Effector memory CD4-positive, alpha-beta T cell (primary cell): Measurements from ENCODE around the gene GBX2.
A peak's percentile ranks its signal among the peaks of the same experiment; 100 is the strongest.

Experiments used
- DNase-seq, 3 donors: peaks; one replicate each; pipeline ENCODE4 v3.0.0-alpha.2; 2020
- H3K27ac ChIP-seq: 2 replicates; pipeline ENCODE4 v1.7.0; 2013; ENCODE audit warnings: mild to moderate bottlenecking, low read length, moderate library complexity; ENCODE audit not compliant: insufficient read depth, poor library complexity, severe bottlenecking
- H3K27me3 ChIP-seq: replicated peaks from 2 replicates; pipeline ENCODE4 v1.7.0; 2013; ENCODE audit warnings: mild to moderate bottlenecking, low read length; ENCODE audit not compliant: insufficient read depth, control insufficient read depth, poor library complexity, severe bottlenecking
- H3K36me3 ChIP-seq: 2 replicates; pipeline ENCODE4 v1.7.0; 2013; ENCODE audit warnings: mild to moderate bottlenecking, low read length, moderate library complexity; ENCODE audit not compliant: control insufficient read depth, insufficient read depth
- H3K4me1 ChIP-seq: 2 replicates; pipeline ENCODE4 v1.7.0; 2013; ENCODE audit warnings: low read length, mild to moderate bottlenecking; ENCODE audit not compliant: control insufficient read depth, insufficient read depth, poor library complexity, severe bottlenecking
- H3K4me3 ChIP-seq: 2 replicates; pipeline ENCODE4 v1.7.0; 2013; ENCODE audit warnings: low read length, low read depth, mild to moderate bottlenecking; ENCODE audit not compliant: insufficient read depth, poor library complexity, severe bottlenecking
- H3K9me3 ChIP-seq: 2 replicates; pipeline ENCODE4 v1.7.0; 2013; ENCODE audit warnings: mild to moderate bottlenecking, low read length, moderate library complexity; ENCODE audit not compliant: control insufficient read depth

Gene GBX2

GRCh38 chr2:236184701-236185100, 16.5 kb upstream of the GBX2 start:
- no peaks in the 10 kb centered on the region for H3K36me3 ChIP-seq
- H3K9me3 ChIP-seq, result no peaks in the 10 kb centered on the region
- peaks cover 16% of the 10 kb centered on the region for H3K27me3 ChIP-seq
- H3K4me1 ChIP-seq, result no peaks in the 10 kb centered on the region
- DNase-seq, result no peak
- H3K27ac ChIP-seq, result no peak overlapping the region
- H3K4me3 ChIP-seq, result no peak overlapping the region

DNA sequence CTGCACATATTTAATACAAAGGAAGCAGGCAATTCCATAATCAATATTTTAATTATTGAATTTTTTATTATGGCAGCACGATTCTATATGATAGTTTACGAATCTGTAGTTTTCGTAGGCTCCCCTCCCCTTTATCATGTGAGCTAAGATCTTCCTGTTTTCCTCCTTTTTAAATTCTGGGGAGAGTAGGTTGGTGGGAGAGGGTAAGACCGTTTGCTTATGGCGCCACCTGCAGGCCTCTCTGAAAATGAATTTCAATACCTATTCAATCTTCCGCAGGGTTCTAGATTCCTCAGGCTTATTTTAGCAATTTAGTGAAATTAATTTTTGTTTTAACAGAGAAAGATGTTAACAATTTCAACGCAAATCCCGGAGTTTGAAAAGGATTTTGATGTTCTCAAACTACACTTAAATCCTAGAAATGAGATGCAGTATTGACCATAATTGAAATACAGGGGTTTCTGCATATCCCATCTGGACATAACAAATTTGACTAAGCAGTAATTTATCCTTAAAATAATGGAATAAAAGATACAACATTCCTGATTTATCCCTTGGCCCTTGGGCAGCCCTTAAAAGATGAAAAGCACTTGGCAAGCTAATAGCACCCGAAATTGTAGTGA, 12.8 kb upstream of the GBX2 start:
- H3K36me3 ChIP-seq, result no peaks in the 10 kb centered on the region
- no peak overlapping the region for H3K4me3 ChIP-seq
- peaks cover 4% of the 10 kb centered on the region for H3K4me1 ChIP-seq
- H3K27me3 ChIP-seq, result peaks cover 32% of the 10 kb centered on the region
- no peak for DNase-seq
- H3K27ac ChIP-seq, result no peak overlapping the region
- no peaks in the 10 kb centered on the region for H3K9me3 ChIP-seq

GRCh38 chr2:236180076-236180816, 12.1 kb upstream of the GBX2 start:
- Histone ChIP-seq H3K4me3 (no peak overlapping the region), H3K9me3 (no peaks in the 10 kb centered on the region), H3K27ac (no peak overlapping the region), H3K4me1 (peaks cover 4% of the 10 kb centered on the region), H3K36me3 (no peaks in the 10 kb centered on the region), H3K27me3 (peaks cover 37% of the 10 kb centered on the region)
- DNase-seq, result no peak

DNA sequence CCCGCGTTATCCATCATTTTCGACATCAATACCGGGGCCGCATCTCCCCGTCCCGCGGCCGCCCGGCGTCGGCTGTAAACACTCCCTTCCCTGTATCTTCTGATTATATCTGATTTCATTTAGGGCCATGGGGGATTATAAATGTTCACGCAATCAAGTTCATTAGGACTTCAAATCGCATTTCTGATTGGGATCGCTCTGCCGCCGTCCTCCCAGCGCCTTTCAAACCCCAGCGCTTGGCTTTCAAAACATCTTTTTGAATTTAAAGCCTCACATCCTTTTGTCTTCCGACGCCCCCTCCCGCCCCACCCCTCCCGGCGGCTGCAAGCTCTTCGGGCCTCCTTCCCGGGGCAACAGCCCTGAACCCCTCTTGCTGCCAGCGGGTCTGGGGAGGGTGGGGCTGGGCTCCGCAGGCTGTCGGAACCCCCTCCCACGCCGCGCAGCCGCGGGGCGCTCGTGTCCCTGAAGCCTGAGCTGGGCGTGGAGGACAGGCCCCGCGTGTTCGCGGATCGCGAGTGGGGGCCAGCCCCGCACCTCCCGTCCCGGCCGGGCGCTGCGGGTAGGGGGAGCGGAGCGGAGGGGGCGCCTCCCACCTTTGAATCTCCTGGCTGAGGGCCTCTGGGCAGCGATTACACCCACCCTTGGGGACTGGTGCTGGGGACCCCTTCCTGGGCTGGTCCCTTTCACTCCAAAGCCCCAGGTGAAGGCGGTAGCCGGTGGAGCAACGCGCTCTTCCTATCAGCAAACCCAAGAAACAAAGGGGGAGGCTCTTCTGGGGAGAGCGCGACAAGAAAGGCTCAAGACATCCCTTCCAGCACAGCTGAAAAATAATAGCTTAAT, 11.3 kb upstream of the GBX2 start:
- no peaks in the 10 kb centered on the region for H3K36me3 ChIP-seq
- H3K4me1 ChIP-seq, result peaks cover 4% of the 10 kb centered on the region
- no peak for DNase-seq
- no peak overlapping the region for H3K4me3 ChIP-seq
- no peak overlapping the region for H3K27ac ChIP-seq
- peaks cover 42% of the 10 kb centered on the region for H3K27me3 ChIP-seq
- H3K9me3 ChIP-seq, result no peaks in the 10 kb centered on the region

DNA sequence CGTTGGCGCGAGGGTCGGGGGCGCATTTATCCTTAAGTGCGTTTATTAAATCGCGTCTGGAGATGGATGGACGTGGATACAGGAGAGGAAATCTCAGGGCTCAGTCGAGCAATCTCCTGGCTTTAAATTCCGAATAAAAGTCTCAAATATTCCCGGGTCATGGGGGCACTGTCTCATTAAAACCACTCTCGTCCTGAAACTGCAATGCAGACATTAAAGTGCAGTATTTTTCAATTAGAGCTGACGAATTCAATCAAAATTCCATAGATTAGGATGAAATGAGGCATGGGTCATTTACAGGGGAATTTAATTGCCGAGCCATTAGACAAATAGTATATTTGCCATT, 10.7 kb upstream of the GBX2 start:
- Histone ChIP-seq H3K27ac (no peak overlapping the region), H3K9me3 (no peaks in the 10 kb centered on the region), H3K4me3 (no peak overlapping the region), H3K36me3 (no peaks in the 10 kb centered on the region), H3K27me3 (peaks cover 44% of the 10 kb centered on the region), H3K4me1 (peaks cover 4% of the 10 kb centered on the region)
- no peak for DNase-seq

DNA sequence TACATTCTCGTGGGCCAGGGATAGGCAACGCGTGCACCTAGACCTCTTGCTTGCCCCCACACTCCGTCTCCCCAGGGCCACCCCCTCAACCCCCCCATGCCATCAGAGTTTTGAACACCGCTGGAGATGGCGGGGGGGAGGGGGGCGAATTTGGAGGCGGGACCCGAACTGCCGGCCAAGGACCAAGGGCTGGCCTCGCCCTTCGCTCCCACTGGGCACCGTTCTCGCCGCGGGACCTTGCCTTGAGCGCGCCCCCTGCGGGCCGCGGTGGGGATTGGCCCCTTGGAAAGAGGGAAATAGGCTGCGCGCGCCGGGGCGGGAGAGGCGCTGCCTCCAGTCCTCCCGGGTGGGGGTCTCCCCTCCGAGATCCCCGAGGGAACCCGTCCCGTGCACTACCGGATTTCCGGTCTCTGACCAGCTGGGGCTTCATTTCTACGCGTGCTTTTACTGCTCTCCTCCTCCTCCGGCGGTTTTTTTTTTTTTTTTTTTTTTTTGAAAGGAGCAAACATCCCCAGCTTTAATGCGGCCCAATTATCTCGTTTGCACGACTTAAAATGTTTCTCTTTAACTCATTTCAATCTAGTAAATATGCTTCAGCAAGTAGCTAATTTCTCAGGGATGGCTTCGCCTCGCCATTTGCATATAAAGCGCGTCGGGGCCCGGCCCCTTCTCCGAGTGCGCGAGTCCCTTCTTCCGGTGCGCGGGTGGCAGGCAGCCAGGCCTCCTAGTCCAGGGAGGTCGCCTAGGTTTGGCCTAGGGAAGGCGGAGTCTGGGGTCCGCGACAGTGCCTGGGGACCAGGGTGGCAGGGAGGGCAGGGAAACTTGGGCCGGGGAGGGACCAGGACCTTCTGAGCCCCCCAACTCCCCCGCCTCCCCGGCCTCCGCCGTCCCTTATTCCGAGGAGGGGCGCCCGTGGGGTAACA, 10.0 kb upstream of the GBX2 start:
- Histone ChIP-seq H3K9me3 (no peaks in the 10 kb centered on the region), H3K36me3 (no peaks in the 10 kb centered on the region), H3K27me3 (peaks cover 44% of the 10 kb centered on the region), H3K4me3 (no peak overlapping the region), H3K27ac (no peak overlapping the region), H3K4me1 (peaks cover 4% of the 10 kb centered on the region)
- DNase-seq, result peak in 1 of 3 donors; percentile 9

DNA sequence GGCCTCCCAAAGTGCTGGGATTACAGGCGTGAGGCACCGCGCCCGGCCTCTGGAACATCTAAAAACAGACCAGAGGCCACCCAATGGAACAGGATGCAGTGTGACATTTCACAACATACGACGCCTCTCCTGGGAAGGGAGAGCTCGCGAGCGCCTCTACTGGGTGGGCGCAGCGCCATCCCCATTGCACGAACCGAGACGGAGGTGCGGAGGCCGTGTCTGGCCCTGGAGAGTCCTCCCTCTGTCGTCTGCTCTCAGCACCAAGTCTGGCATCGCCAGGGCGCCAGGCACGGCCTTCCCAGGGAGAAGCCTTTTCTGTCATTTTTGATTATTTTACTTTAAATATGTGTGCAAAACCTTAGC, 9.4 kb upstream of the GBX2 start:
- H3K9me3 ChIP-seq, result no peaks in the 10 kb centered on the region
- H3K4me3 ChIP-seq, result no peak overlapping the region
- no peaks in the 10 kb centered on the region for H3K36me3 ChIP-seq
- peaks cover 44% of the 10 kb centered on the region for H3K27me3 ChIP-seq
- H3K27ac ChIP-seq, result no peak overlapping the region
- peak in 1 of 3 donors; percentile 5 for DNase-seq
- peaks cover 4% of the 10 kb centered on the region for H3K4me1 ChIP-seq

DNA sequence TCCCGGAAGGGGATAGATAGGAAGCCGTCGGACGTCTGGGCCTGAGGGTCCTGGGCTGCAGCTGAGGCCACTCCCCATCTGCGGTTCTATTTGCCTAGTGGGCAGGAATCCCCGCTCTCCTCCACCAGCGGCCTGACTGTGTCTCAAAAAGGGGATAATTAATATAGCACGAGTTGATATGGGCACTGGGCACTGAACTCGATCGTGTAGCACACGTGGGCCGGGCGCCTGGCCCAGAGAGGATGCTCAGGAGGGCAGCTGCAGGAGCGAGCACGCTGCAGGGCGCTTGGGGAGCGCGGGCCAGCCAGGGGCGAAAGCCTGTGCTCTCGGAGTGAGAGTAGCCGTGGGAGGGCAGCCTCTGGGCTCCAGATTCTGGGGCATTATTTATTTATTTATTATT, 8.8 kb upstream of the GBX2 start:
- Histone ChIP-seq H3K27me3 (peaks cover 50% of the 10 kb centered on the region), H3K27ac (no peak overlapping the region), H3K4me1 (peaks cover 4% of the 10 kb centered on the region), H3K9me3 (no peaks in the 10 kb centered on the region), H3K36me3 (no peaks in the 10 kb centered on the region), H3K4me3 (no peak overlapping the region)
- DNase-seq, result no peak

DNA sequence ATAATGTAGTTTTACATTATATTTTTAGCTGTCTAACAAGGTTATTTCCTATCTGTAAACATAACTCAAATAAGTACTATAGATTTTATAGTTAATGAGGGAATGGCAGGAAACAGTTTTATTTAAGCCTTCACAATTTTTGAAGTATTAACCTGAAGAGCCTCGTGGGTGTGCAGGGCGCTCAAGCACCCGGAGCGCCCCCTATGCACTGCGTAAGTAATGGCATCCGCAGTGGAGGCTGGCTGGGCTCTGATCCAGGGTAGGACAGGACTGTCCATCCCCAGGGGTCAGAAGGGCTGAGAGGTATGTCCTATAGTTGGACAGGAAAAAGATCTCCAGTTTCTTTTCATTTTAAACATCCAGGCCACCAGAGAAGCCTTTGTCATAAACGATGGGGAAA, 8.2 kb upstream of the GBX2 start:
- peaks cover 4% of the 10 kb centered on the region for H3K4me1 ChIP-seq
- DNase-seq, result no peak
- H3K9me3 ChIP-seq, result no peaks in the 10 kb centered on the region
- H3K27ac ChIP-seq, result no peak overlapping the region
- H3K27me3 ChIP-seq, result peaks cover 54% of the 10 kb centered on the region
- H3K4me3 ChIP-seq, result no peak overlapping the region
- H3K36me3 ChIP-seq, result no peaks in the 10 kb centered on the region
